Medulla oblongata (tissue), 1 donor: ENCODE results near the gene IL12RB1.

Source experiments
- DNase-seq: peaks from one replicate; pipeline ENCODE4 v3.0.0-alpha.2; 2015; ENCODE audit errors: extremely low spot score

IL12RB1 gene

DNA sequence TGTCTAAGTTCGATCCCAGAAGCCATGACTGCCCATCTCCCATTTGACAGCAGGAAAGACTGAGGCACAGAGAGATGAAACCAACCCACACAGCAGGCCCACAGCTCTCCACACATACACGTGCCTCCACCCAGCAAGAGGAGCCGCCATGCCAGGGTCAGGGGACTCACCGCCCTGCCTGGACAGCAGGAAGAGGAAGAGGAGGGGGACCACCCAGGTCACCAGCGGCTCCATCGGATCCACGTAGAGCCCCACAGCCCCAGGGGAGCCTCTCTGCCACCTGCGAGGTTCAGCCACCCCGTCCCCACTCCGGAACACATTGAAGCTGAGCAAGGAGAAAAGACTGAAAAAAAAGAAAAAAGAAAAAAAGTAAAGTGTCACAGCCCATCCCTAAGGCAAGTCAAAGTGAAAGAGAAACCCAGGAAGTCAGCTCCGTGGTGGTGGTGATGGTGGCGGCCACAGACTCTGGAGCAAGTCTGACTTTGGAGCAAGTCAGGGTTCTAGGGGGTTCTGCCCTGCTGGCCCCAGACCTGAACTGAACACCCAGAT is at the start of gene IL12RB1:
Gene IL12RB1 (minus strand): TSS at position 345 of the 549 bp plus-strand sequence. CDS start 111 bp downstream, at position 234.
- DNase-seq: peak; percentile 46

DNA sequence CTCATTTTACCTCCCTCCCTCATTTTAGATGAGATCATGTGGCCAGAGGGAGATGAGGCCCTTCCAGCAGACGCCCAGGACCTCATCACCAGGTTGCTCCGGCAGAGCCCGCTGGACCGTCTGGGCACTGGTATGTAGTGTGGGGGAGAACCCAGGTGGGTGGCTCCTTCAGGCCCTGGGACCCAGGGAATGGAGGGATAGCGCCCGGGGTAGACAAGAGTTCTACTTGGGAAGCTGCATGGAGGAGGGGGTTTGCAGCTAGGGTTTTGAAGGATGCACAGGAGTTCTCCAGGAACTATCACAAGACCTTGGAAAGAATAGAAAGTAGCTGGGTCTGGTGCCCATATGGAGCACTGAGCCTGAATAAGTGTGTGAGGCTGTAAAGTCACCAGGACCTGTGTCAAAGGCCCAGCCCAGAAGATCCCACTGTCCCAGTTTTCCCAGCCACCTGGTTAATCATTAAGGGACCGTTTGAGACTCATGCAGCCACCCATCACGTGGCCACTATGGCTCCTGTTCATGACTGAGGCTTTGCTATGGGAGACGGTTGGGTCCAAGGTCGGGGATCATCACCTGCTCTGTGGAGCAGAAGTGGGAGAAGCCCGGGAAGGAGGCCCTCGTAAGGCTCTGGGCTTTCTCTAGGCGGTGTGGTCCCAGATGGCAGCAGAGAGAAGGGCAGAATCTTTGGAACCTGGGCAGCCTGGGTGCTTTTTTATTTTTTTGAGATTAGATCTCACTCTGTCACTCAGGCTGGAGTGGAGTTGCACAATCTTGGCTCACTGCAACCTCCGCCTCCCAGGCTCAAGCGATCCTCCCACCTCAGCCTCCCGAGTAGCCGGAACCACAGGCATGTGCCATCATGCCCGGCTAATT is 49.2 kb upstream of the IL12RB1 start:
- DNase-seq: no peak

GRCh38 chr19:18131841-18132596 is 45.3 kb upstream of the IL12RB1 start:
- no peak for DNase-seq

DNA sequence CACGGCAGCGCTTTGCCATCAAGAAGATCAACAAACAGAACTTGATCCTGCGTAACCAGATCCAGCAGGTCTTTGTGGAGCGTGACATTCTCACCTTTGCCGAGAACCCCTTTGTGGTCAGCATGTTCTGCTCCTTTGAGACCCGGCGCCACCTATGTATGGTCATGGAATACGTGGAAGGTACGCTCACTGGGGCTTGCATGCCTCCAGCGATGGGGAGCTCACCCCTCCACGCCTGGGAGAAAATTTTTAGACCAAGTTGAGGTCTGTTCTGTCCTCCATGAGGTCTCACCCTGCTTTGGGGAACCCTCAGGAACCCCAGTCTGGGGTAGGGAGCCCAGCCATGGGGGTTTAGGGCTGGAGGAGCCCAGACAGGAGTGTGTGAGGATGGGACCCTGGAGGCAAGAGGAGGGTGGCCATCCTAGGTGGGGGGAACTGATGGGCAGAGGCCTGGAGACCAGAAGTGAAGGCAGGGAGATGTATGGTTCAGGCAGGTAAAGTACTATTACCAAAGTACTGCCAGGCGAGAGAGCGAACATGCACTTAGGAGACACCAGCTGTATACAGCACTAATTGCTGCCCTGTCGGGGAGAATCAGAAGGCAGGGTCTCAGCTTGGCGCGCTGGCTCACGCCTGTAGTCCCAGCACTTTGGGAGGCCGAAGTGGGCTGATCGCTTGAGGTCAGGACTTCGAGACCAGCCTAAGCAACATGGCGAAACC is 43.9 kb upstream of the IL12RB1 start:
- no peak for DNase-seq

DNA sequence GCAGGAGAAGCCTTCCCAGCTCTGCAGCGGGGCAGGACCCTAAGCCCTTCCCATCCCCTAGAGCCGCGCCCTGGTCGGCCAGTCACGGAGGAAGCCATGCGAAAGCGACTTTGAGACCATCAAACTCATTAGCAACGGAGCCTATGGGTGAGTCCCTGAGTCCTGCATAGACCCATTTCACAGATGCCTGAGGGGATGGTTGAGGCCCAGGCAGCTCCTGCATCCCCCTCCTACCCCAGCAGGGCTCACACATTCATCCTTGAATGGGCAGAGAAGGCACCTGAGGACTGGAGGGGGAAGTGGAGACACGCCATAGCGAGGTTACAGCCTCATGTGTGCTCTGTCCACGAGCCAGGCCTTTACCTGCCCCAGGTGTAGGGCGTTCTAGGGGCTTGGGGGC is 42.1 kb upstream of the IL12RB1 start:
- no peak for DNase-seq

DNA sequence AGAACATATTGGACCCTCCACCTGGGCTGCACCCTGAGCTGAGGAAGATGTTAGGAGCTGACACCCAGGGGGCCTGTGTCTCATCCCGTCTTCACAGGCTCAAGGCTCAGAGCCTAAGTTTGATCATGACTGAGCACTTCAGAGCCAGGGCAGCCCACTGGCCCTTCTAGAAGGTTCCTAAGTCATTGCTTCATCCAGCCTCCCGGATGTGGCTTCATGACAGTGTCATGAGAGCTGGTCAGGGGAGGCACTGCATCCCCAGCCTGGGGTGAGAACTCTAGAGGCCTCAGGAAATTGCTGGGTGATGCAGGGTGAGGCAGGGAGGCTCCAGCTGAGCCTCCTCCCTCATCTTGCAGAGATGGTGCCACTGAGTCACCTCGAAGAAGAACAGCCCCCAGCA is 41.3 kb upstream of the IL12RB1 start:
- DNase-seq: no peak

DNA sequence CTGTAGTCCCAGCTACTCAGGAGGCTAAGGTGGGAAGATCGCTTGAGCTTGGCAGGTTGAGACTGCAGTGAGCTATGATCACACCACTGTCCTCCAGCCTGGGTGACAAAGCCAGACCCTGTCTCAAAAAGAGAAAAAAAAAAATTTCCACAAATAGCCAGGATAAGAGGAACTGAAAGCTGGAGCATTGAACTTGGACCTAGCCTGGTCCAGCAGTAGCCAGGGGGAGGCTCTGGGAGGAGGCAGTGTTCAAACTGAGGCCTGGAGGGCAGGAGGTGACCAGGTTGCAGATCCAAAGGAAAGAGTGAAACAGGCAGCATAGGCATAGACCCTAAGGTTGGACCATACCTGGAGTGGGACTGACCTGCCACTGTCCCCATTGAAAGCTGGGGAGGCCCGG is 39.4 kb upstream of the IL12RB1 start:
- peak; percentile 63 for DNase-seq

GRCh38 chr19:18123819-18124218 is 37.1 kb upstream of the IL12RB1 start:
- DNase-seq: no peak

DNA sequence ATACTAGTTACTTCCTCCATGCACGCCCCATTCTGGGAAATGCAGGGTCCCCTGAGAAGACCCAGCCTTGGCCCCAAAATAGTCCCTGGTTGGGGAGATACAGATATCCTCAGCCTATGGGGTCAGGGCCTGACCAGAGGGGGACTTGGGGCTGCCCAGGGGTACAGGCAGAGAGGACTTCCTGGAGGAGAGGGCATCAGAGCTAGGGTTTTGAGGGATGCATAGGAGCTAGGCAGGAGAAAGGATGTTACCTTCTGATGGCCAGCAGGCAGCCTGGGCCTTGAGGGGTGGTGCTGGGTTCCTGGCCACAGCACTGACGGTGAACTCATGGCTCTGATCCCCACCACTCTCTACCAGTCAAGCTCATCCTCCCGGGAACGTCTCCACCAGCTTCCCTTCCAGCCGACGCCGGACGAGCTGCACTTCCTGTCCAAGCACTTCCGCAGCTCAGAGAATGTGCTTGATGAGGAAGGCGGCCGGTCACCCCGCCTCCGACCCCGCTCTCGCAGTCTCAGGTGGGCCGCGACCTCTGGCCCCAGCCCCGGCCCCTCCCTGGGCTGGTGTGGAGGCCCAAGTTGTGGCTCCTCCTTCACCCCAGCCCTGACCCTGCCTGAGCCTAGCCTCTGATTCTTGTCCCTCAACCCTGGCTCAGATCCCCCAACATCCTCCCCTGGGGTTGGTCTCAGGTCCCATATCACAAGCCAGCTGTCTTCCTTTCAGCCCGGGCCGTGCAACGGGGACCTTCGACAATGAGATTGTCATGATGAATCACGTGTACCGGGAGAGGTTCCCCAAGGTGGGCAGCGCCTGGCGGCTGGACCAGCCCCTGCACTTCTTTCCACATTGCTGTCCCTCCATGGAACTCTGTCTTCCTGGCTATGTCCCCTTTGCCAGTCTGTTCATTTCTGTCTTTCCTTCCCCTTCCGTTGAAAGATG is 36.4 kb upstream of the IL12RB1 start:
- DNase-seq: no peak

DNA sequence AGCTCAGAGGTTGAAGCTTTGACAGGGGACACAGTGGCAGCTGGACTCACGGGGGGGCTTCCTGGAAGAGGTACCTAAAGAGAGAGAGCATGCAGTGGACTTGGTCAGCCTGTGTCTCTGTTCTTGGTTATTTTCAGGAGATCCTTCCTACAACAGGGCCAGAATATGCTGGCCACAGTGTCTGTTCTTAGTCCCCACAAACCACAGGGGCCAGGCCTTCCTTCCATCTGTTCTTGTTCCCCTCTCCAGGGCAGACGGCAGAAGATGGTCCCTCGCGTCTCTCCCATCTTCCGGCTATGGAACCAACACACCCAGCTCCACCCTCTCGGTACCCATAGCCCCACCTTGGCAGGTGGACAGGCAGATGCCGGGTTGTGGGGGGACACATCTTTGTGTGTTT is 35.7 kb upstream of the IL12RB1 start:
- peak; percentile 51 for DNase-seq

DNA sequence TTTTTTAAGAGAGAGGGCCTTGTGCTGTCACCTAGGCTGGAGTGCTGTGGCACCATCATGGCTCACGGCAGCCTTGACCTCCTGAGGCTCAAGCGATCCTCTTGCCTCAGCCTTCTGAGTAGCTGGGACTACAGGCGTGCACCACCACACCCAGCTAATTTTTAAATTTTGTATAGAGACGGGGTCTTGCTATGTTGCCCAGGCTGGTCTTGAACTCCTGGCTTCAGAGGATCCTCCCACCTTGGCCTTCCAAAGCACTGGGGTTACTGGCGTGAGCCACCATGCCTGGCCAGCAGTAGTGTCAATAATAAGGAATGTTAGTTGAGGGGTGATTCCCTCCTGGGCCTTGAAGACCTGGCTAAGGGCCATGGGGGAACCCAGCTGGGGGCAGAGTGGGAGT is 34.4 kb upstream of the IL12RB1 start:
- DNase-seq: no peak

- DNase-seq: no peak
Measured at GRCh38 chr19:18120127-18120526, 33.4 kb upstream of the IL12RB1 start.

- no peak for DNase-seq
Measured at GRCh38 chr19:18119717-18120105, 33.0 kb upstream of the IL12RB1 start.

- DNase-seq: peak; percentile 75
Measured at GRCh38 chr19:18119013-18119716, 32.4 kb upstream of the IL12RB1 start.

GRCh38 chr19:18118420-18119012 is 31.8 kb upstream of the IL12RB1 start:
- DNase-seq: no peak

DNA sequence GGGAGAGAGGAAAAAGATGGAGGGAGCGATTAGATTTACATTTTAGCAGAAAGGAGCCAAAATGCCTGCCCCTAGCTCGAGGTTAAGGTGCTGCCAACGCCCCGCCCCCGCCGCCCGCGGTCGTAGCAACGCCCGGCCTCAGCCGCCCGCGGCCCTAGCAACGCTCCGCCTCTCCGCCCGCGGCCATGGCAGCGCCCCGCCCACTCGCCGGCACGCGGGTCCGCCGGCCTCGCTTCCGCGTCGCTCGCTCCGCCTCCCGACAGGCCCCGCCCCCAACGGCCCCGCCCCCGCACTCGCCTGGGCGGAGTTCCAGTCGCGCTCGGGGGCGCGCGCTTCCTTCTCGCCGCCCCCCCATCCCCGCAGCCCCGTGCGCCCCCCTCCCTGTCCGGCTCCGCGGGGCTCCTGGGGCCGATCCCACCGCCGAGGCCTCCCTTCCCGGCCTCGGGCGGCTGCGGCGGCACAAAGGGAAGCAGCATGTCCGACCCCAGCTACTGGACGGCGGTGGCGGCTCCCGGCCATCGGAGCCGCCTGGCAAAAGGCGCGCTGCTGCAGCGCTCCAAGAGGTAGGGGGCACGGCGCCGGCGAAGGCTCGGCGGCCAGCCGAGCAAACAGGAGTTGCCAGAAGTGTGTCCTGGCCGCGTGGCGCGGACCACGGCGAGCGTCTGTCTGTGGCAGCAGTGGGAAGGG is 31.1 kb upstream of the IL12RB1 start:
- DNase-seq: peak; percentile 90

DNA sequence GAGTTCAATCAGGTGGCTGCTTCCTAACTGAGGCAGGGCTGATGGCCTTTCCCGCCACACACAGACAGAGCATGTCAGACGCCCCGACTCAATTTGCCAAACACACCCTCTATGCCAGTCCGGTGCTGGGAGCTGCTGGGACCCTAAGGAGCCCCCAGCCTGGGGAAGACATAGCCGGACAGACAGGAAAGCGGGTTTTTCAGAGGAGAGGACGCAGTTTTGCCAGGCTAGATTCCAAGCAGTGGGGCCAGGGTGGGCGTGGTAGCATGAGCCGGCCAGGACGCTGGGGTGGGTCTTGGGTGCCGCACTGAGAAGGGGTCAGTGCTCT is 30.6 kb upstream of the IL12RB1 start:
- no peak for DNase-seq

DNA sequence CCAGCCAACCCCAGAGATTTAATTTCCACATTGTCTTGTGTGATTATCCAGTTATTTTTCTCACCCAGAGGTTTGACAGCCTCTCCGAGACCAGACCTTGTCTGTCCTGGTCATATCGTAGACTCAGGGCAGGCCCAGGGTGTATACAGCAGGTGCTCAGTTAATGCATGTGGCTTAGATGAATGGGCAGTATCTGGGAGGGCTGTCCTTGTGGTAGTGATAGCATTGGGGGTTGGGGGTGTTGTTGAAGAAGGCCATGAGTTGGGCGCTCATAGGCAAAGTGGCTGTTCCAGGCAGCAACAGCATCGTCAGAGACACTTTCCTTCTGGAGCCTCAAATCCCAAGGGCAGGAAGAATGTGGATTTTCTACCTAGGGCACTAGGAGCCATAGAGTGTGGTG is 27.7 kb upstream of the IL12RB1 start:
- no peak for DNase-seq

GRCh38 chr19:18113827-18114226 is 27.1 kb upstream of the IL12RB1 start:
- DNase-seq: no peak
